ENCODE results near the gene FGFR3.
"Not testable (repeated sequence)": the region's sequence is repeated elsewhere in the genome, so short reads cannot be mapped to it uniquely, and the experiment has no call there.

FGFR3 gene

GRCh38 chr4:1819284-1819683 is 26.2 kb downstream of the FGFR3 start:
- DNase-seq (ENCODE audit: low spot score): no peak

DNA sequence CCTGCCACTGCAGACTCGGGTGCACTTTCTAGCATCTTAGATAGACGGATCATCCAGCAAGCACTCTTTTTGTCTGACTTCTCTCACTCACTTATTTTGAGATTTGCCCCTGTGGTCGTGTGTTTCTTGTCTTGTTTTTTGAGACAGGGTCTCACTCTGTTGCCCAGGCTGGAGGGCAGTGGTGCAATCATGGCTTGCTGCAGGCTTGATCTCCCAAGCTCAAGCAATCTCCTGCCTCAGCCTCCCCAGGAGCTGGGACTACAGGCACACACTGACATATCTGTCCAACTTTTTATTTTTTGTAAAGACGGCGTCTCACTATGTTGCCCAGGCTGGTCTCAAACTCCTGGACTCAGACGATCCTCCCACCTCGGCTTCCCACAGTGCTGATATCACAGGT is 26.7 kb downstream of the FGFR3 start:
- no peak for DNase-seq (ENCODE audit: low spot score)

GRCh38 chr4:1821679-1822567 is 28.8 kb downstream of the FGFR3 start:
- no peak for DNase-seq (ENCODE audit: low spot score)

GRCh38 chr4:1822568-1823544 is 29.8 kb downstream of the FGFR3 start:
- no peak for DNase-seq (ENCODE audit: low spot score)

DNA sequence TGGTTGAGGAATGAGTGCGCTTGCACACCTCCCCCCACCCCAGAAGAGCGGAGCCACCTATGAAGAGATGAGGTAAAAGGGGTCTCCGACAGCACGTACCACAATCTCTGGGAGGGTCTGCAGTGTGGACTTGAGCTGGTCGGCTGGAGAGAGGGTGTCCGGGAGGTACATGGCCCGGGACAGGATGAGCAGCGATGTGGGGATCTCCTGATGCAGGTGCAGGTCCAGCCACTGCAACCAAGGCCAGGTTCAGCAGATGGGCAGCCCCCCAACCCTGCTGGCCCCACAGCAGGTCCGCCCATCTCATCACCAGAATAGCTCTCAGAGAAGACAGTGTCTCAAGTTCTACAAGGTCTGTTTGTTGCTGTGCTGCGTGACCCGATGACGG is 30.4 kb downstream of the FGFR3 start:
- DNase-seq (ENCODE audit: low spot score): no peak

DNA sequence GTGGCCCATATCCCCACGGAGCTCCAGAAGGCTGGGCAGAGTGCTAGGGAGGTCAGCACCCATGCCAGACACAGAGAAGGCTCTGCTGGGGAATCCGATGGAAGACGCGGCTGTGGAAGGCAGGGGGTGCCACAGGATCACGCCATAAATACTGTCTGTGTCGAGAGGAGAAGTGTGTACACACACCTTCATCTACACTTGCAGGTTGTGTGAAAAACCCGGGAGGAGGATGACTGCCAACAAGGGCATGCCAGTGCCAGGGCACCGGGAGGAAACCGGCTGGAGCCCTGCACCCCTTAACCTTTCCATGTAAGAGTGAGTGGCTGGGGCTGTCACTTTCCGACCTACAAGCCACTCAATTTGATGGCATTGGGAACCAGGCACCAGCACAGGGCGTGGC is 31.7 kb downstream of the FGFR3 start:
- DNase-seq (ENCODE audit: low spot score): no peak

DNA sequence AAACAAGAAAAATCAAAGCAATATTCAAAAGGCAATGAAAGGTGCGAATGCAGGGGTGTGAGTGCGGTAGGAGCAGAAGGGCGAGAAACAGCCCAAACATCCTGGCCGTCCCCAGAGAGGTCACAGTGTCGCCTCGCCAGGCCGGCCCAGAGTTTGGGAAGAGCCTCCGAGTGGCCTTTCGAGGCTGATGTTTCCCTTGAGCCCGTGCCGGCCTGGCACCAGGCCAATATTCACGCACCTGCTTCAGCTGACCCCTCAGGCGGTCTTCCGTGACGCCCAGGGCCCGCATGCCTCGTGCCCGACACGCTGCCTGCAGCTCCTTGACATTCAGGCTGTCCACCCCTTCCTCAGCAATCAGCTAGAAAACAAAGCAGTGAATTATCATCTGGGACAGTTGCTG is 32.2 kb downstream of the FGFR3 start:
- DNase-seq (ENCODE audit: low spot score): no peak

GRCh38 chr4:1826531-1827350 is 33.6 kb downstream of the FGFR3 start:
- DNase-seq (ENCODE audit: low spot score): no peak

DNA sequence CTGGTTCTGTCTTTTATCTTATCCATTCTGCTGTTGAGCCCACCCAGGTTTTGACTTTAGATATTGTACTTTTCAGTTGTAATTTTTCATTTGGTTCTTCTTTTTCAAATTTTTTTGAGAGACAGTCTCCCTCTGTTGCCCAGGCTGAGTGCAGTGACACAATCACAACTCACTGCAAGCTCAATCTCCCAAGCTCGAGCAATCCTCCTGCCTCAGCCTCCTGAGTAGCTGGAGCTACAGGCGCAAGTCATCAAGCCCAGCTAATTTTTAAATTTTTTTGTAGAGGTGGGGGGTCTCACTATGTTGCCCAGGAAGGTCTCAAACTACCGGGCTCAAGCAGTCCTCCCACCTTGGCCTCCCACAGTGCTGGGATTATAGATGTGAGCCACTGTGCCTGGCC is 37.1 kb downstream of the FGFR3 start:
- no peak for DNase-seq (ENCODE audit: low spot score)

- DNase-seq (ENCODE audit: low spot score): no peak
Observed at GRCh38 chr4:1830642-1831228, 37.6 kb downstream of the FGFR3 start.

GRCh38 chr4:1831331-1831730 is 38.2 kb downstream of the FGFR3 start:
- no peak for DNase-seq (ENCODE audit: low spot score)

DNA sequence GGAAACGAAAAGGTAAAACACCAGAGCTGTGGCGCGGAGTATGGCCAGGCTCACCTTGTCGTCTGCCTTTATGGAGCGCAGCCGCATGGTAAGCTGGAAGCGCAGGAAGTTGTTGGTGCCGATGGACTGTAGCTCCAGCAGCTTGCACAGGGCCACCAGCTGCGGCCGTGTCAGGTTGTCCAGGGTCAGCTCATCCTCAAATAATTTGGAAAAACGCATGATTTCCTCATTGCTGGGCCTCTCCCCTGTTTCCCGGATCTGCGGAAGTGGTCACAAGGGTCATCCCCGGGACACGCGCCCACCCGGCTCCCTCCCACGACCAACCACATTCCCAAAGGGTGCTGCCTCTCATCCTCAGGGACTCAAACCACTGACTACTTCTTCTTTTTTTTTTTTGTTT is 39.6 kb downstream of the FGFR3 start:
- no peak for DNase-seq (ENCODE audit: low spot score)

- no peak for DNase-seq (ENCODE audit: low spot score)
Observed at GRCh38 chr4:1833307-1834046, 40.4 kb downstream of the FGFR3 start.

- no peak for DNase-seq (ENCODE audit: low spot score)
Observed at GRCh38 chr4:1834047-1834775, 41.1 kb downstream of the FGFR3 start.

- DNase-seq (ENCODE audit: low spot score): not testable (repeated sequence)
Observed at GRCh38 chr4:1835836-1836235, 42.7 kb downstream of the FGFR3 start.

DNA sequence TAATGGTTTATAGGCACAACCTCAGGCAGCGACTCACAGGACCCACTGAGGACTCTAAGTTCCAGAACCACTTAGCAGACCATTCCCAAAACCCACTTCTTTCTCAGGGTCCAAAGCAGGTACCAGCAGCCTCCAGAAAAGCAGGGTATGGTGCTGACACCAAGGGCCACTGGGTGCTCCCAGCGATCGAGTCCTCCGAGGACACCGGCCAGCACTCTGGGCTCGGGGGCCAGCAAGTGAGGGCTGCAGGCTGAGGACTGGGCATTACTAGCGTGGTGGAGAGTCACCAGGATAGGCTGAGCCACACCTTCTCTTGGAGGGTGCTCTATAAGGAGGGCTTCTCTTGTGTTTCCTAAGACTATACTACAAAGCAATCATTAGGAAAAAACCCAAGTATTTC is 43.6 kb downstream of the FGFR3 start:
- DNase-seq (ENCODE audit: low spot score): no peak

GRCh38 chr4:1837069-1837468 is 44.0 kb downstream of the FGFR3 start:
- DNase-seq (ENCODE audit: low spot score): no peak

DNA sequence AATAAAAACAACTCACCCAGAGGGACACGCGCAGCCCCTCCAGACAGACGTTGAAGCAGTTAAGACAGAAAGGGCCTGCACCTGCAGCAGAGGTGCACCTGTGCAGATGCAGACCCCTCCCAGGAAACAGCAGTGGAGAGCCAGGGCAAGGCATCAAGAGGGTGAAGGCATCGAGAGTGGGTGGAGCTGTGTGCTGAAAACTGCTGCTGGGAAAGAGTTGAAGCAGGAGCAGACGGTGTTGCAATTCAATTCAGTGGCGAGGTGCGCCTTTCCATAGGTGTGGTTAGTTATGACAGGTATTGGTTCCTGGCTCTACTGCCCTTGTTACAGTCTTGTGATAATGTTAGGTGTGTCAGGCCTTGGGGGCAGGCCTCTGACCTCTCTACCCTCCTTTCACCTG is 46.2 kb downstream of the FGFR3 start:
- DNase-seq (ENCODE audit: low spot score): no peak

DNA sequence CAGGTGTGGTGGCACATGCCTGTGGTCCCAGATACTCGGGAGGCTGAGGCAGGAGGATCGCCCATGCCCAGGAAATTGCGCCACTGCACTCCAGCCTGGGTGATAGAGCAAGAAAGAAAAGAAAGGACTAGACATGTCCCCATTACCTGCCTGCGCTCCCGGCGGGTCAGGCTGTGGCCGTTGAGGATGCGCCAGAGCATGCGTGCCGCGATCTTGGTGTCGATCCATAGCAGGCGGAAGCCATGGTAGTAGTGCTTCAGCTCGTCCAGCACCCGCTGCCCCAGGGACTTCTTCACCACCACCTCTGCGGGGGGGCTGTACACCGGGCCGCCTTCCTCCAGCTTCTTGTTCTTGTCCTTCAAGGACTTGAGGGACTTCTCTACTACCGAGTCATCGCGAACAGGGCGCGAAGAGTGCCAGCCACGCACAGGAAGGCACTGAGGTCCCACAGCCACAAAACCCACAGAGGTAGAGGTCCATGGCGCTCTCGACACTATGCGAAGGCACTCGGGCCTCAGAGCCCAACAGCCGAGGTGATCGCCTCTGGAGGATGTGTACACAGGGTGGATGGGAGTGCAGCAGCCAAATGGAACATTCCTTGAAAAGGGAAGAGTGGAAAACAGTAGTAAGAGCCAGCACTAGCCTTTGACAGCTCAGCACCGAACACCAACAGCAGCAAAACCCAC is 48.3 kb downstream of the FGFR3 start:
- DNase-seq (ENCODE audit: low spot score): no peak

DNA sequence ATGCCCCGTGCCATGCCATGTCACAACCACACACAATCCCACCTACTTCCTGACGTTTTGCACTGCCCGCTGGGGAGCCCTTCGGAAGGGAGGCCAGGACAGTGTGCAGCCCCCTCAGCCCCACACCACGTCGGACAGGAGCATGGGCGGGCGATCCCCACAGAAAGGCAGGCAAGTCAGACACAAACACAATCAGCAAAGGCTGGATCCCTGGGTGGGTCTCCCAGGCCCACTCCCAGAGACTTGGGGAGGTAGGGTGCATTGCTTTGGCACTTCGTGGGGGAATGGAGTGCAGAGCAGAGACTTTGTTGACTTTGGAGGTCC is 48.8 kb downstream of the FGFR3 start:
- DNase-seq (ENCODE audit: low spot score): no peak

All from activated CD4-positive, alpha-beta T cell treated with anti-CD3 and anti-CD28 coated beads, Interleukin-2, Interleukin-4, amounts not matched to agents 100 ng/mL and 50 ng/mL, durations not matched to agents 16 hours and 8 hours (primary cell).